ENCODE results near the gene SMCP.

DNA sequence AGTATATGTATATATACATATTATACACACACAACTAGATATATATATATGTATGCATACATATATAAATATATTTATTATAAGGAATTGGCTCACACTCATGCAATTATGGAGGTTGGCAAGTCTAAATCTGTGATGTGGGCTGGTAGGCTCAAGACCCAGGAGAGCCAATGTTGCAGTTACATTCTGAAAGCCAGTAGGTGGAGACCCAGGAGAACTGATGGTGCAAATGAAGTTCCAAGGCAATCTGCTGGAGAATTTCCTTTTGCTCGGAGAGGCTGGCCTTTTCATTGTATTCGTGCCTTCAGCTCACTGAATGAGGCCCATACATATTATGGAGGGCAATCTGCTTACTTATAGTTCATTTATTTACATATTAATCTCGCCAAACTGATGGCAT lies 39.7 kb downstream of the SMCP start:
- TF ChIP-seq TAF1 (IDR thresholded peaks at IDR 0.05; ENCODE audit: low read depth, low read length): no peak
- no peak for TF ChIP-seq POLR2A (IDR thresholded peaks at IDR 0.05; ENCODE audit: low read depth, low read length)
- TF ChIP-seq POLR2AphosphoS5 (IDR thresholded peaks at IDR 0.05; ENCODE audit: low read depth, low read length): no peak
- TF ChIP-seq SPI1 (IDR thresholded peaks at IDR 0.05; ENCODE audit: low read depth, low read length): no peak
- TF ChIP-seq POU2F2 (IDR thresholded peaks at IDR 0.05; ENCODE audit: low read depth, low read length): no peak
